ENCODE data around the gene PANX3. TPM values are rescaled to one million over a fixed set of nuclear protein-coding genes. Genes with fewer than 3 reads are reported as not detected.

PANX3 gene
- total and polyA plus RNA-seq, 9 of the 15 experiments (the other 6 are each of a cell fraction or from before 2014, with no cell fraction given), result 0.09 to 0.69 (median 0.39) TPM

DNA sequence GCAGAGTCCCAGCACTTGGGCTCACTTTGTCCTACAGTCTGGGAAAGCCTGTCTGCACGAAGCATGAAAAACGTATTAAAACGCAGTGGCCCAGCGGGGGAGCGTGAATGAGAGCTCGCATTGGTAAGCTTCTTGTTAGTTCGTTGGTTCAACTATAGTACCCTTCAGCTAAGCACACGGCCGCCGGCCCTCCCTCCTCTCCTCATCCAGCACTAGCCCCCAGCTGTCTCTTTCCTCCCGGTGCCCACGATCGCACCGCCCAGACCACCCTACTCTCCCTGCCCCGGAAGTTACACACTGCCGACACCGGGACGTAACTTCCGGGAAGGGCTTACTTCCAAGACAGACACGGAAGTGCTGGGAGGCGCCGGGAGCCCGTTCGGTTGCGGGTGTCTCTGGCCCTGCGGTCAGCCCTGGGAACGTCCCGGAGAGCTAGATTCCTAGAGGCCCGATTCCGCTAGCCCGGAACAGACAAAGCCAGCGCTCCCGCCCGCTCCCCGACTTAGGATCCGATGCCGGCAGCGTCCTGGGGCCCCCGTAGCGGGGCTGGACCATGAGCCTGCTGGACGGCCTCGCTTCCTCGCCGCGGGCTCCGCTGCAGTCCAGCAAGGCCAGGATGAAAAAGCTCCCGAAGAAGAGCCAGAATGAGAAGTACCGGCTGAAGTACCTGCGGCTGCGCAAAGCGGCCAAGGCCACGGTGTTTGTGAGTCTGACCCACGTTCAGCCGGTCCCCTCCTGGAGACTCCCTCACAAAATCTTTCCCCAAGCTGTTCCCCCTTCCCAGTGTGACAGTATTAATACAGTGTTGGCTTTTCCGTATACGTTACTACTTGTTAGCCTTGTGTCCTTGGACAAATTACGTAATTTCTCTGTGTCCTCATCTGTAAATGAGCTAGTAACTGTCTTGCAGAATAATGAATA lies 11.6 kb downstream of the PANX3 start, which contains the start of gene TBRG1 (continued):
- TF ChIP-seq, protein P1, sequence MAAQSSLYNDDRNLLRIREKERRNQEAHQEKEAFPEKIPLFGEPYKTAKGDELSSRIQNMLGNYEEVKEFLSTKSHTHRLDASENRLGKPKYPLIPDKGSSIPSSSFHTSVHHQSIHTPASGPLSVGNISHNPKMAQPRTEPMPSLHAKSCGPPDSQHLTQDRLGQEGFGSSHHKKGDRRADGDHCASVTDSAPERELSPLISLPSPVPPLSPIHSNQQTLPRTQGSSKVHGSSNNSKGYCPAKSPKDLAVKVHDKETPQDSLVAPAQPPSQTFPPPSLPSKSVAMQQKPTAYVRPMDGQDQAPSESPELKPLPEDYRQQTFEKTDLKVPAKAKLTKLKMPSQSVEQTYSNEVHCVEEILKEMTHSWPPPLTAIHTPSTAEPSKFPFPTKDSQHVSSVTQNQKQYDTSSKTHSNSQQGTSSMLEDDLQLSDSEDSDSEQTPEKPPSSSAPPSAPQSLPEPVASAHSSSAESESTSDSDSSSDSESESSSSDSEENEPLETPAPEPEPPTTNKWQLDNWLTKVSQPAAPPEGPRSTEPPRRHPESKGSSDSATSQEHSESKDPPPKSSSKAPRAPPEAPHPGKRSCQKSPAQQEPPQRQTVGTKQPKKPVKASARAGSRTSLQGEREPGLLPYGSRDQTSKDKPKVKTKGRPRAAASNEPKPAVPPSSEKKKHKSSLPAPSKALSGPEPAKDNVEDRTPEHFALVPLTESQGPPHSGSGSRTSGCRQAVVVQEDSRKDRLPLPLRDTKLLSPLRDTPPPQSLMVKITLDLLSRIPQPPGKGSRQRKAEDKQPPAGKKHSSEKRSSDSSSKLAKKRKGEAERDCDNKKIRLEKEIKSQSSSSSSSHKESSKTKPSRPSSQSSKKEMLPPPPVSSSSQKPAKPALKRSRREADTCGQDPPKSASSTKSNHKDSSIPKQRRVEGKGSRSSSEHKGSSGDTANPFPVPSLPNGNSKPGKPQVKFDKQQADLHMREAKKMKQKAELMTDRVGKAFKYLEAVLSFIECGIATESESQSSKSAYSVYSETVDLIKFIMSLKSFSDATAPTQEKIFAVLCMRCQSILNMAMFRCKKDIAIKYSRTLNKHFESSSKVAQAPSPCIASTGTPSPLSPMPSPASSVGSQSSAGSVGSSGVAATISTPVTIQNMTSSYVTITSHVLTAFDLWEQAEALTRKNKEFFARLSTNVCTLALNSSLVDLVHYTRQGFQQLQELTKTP (IDR thresholded peaks at IDR 0.05; ENCODE audit: low read depth in 1 of 2, partially characterized antibody in 2 of 2), result peak in 1 of 2 experiments; percentile 48
- TF ChIP-seq TAF7 (tag; IDR thresholded peaks at IDR 0.05), result peak; percentile 79
- TF ChIP-seq GATAD2B (IDR thresholded peaks at IDR 0.05; ENCODE audit: borderline replicate concordance), result peak; percentile 33; the same call in 1 of the 2 replicates
- peak; percentile 32 for TF ChIP-seq DPF2 (IDR thresholded peaks at IDR 0.05)
- TF ChIP-seq, protein P2, sequence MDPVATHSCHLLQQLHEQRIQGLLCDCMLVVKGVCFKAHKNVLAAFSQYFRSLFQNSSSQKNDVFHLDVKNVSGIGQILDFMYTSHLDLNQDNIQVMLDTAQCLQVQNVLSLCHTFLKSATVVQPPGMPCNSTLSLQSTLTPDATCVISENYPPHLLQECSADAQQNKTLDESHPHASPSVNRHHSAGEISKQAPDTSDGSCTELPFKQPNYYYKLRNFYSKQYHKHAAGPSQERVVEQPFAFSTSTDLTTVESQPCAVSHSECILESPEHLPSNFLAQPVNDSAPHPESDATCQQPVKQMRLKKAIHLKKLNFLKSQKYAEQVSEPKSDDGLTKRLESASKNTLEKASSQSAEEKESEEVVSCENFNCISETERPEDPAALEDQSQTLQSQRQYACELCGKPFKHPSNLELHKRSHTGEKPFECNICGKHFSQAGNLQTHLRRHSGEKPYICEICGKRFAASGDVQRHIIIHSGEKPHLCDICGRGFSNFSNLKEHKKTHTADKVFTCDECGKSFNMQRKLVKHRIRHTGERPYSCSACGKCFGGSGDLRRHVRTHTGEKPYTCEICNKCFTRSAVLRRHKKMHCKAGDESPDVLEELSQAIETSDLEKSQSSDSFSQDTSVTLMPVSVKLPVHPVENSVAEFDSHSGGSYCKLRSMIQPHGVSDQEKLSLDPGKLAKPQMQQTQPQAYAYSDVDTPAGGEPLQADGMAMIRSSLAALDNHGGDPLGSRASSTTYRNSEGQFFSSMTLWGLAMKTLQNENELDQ (CRISPR knock-in tag; IDR thresholded peaks at IDR 0.05; ENCODE audit: borderline replicate concordance), result no peak
- TF ChIP-seq FOXK2 (conservative IDR thresholded peaks at IDR 0.05 in 1 of 2, IDR thresholded peaks at IDR 0.05 in 1 of 2; ENCODE audit: low read depth in 2 of 2), result peak in 1 of 2 experiments; percentile 70; a peak in 3 of 4 replicates
- TF ChIP-seq GABPA (tag; conservative IDR thresholded peaks at IDR 0.05; ENCODE audit: low read depth), result peak; percentile 98
- peak; percentile 78; the same call in 1 of the 2 replicates for TF ChIP-seq POLR2AphosphoS2 (IDR thresholded peaks at IDR 0.05; ENCODE audit: low read length)
- TF ChIP-seq, protein P3, sequence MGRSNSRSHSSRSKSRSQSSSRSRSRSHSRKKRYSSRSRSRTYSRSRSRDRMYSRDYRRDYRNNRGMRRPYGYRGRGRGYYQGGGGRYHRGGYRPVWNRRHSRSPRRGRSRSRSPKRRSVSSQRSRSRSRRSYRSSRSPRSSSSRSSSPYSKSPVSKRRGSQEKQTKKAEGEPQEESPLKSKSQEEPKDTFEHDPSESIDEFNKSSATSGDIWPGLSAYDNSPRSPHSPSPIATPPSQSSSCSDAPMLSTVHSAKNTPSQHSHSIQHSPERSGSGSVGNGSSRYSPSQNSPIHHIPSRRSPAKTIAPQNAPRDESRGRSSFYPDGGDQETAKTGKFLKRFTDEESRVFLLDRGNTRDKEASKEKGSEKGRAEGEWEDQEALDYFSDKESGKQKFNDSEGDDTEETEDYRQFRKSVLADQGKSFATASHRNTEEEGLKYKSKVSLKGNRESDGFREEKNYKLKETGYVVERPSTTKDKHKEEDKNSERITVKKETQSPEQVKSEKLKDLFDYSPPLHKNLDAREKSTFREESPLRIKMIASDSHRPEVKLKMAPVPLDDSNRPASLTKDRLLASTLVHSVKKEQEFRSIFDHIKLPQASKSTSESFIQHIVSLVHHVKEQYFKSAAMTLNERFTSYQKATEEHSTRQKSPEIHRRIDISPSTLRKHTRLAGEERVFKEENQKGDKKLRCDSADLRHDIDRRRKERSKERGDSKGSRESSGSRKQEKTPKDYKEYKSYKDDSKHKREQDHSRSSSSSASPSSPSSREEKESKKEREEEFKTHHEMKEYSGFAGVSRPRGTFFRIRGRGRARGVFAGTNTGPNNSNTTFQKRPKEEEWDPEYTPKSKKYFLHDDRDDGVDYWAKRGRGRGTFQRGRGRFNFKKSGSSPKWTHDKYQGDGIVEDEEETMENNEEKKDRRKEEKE (IDR thresholded peaks at IDR 0.05; ENCODE audit: borderline replicate concordance in 1 of 2, control insufficient read depth in 1 of 2, low read depth in 2 of 2, low read length in 1 of 2), result 0 out of 4 replicates have a peak, but pooled peaks of 1 of the 2 experiments have one; percentile 51
- TF ChIP-seq ATF1 (CRISPR knock-in tag; IDR thresholded peaks at IDR 0.05), result peak; percentile 19; the same call in 1 of the 2 replicates
- TF ChIP-seq ATF1 (tag; IDR thresholded peaks at IDR 0.05), result peak; percentile 95
- no peak for TF ChIP-seq PHTF2 (CRISPR knock-in tag; IDR thresholded peaks at IDR 0.05)
- TF ChIP-seq PHF8 (IDR thresholded peaks at IDR 0.05; ENCODE audit: borderline replicate concordance, low read length), result peak; percentile 91
- TF ChIP-seq MYBL2 (IDR thresholded peaks at IDR 0.05; ENCODE audit: low read depth), result no peak
- TF ChIP-seq MYBL2 (CRISPR knock-in tag; IDR thresholded peaks at IDR 0.05; ENCODE audit: borderline replicate concordance), result no peak
- 0 out of 2 replicates have a peak, but pooled peaks have one; percentile 16 for TF ChIP-seq SOX6 (IDR thresholded peaks at IDR 0.05)

Measured in K562 (cell line).